Omental fat pad (tissue), 4 donors: ENCODE results near the gene SERINC4. TPM values are rescaled to one million over a fixed set of nuclear protein-coding genes. Genes with fewer than 3 reads are reported as not detected.
A peak's percentile ranks its signal among the peaks of the same experiment; 100 is the strongest.
"Not testable (repeated sequence)": the region's sequence is repeated elsewhere in the genome, so short reads cannot be mapped to it uniquely, and the experiment has no call there.

Source experiments
- ATAC-seq: fragments of 150-250 bp; one replicate; pipeline ENCODE4 v1.9.1; 2016; ENCODE audit warnings: mild to moderate bottlenecking, moderate library complexity; ENCODE audit not compliant: low FRiP score
- DNase-seq: peaks from one replicate; pipeline ENCODE4 v3.0.0-alpha.2; 2019; ENCODE audit warnings: low spot score
- total RNA-seq, 4 donors: library from RNA; depleted of rRNA; stranded (reverse); fragments of >200 nt; gene quantifications; one replicate each; pipeline ENCODE4 v1.1.0, GENCODE V29; 2016
- TF ChIP-seq, protein P1 (sequence below), 3 donors: fragments of 450-650 bp; IDR thresholded peaks; one replicate each; pipeline ENCODE4 v1.5.1; 2016 to 2017; ENCODE audit warnings: antibody characterized with exemption in 3 of 3, mild to moderate bottlenecking in 3 of 3, moderate library complexity in 2 of 3

Gene SERINC4
- total RNA-seq, 4 donors from 2014 or later: not detected

DNA sequence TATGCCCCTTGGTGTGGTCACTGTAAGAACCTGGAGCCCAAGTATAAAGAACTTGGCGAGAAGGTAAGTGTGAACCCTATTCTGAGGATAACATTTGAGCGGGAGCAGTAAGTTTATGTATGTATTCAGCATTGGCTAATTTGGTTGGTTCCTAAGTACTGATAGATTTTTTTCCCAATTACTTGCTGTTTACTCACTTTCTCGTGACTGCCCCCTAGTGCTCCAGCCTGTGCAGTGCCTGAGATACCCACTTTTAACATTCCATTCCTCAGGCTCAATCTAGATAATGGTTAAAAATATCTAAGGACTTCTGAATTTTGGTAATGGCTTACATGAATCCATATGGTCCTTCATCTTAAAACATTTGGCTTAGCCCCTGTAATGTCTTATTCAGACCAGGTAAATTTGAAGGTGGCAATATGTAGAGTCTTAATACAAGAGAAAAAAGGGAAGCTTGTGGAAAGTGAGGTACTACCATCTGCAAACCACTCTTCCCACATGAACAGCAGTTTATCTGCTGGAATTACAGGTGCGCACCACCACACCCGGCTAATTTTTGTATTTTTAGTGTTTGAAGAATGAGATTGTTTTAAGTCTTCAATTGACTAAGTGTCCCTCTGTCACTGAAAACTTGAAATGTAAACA is 30.3 kb downstream of the SERINC4 start:
- ATAC-seq (peak; percentile 58), DNase-seq (peak; percentile 53)
- TF ChIP-seq, protein P1, sequence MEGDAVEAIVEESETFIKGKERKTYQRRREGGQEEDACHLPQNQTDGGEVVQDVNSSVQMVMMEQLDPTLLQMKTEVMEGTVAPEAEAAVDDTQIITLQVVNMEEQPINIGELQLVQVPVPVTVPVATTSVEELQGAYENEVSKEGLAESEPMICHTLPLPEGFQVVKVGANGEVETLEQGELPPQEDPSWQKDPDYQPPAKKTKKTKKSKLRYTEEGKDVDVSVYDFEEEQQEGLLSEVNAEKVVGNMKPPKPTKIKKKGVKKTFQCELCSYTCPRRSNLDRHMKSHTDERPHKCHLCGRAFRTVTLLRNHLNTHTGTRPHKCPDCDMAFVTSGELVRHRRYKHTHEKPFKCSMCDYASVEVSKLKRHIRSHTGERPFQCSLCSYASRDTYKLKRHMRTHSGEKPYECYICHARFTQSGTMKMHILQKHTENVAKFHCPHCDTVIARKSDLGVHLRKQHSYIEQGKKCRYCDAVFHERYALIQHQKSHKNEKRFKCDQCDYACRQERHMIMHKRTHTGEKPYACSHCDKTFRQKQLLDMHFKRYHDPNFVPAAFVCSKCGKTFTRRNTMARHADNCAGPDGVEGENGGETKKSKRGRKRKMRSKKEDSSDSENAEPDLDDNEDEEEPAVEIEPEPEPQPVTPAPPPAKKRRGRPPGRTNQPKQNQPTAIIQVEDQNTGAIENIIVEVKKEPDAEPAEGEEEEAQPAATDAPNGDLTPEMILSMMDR (IDR thresholded peaks at IDR 0.05): no peak

DNA sequence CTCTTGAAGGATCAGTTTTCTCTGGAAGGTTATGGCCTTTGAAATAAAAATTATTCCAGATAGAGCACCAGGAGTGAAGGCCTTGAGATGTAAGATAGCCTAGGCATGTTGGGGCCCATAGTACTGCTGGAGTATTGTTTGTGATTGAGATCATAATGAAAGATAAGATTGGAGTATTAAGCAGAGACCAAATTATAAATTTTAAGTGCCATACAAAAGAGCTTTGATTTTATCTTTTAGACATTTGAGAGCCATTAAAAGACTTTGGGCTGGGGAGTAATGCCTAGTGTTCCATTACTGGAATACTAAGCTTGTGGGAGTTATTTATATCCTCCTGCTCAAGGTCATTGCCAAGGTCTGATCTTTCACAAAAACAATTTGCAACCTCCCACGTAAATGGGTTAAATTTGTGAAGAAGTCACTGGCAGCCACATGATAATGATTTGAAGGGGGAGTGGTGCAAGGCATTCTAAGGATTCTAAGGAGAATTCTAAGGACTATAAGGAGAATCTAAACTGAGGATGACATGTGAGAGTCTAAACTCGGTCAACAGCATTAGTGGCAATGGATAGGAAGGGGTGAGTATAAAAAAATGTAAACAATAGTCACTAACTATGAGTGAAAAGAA is 36.1 kb downstream of the SERINC4 start:
- DNase-seq: no peak
- no peak for ATAC-seq
- TF ChIP-seq, protein P1 (IDR thresholded peaks at IDR 0.05): no peak

DNA sequence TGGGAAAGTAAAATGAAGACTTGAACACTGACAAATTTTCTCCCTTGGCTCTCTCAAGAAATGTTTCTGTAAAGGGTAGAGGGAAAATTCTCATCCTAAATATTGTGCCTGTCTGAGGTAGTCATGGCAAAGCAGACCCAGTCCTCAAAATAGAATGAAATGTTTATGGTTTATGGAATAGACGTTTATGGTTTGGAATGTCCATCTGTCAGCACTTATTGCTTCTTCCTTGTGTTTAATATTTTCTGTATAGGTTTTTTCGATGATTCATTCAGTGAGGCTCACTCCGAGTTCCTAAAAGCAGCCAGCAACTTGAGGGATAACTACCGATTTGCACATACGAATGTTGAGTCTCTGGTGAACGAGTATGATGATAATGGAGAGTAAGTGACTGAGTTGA is 37.2 kb downstream of the SERINC4 start:
- TF ChIP-seq, protein P1 (IDR thresholded peaks at IDR 0.05): no peak
- no peak for ATAC-seq
- DNase-seq: no peak

DNA sequence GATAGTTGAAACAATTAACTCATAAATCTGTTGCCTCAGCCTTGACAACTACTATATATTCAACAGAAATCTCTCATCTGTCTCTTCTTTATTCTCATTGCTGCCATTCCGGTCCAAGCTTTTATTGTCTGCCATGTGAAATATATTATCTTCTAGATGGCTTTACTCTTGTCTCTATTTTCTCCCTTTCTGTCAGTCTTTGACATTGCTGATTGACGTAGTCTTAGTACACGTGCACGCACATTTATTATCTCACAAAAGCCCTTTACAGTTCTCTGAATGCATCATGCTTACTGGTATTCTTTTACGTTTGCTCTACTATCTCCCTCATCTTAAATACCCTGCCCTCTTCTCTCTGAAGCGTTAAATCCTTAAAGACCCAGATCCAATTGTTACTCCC is 48.1 kb downstream of the SERINC4 start:
- DNase-seq (no peak), ATAC-seq (no peak)
- TF ChIP-seq, protein P1 (IDR thresholded peaks at IDR 0.05): no peak

GRCh38 chr15:43749690-43750345 is 50.2 kb downstream of the SERINC4 start:
- ATAC-seq (no peak), DNase-seq (no peak)
- TF ChIP-seq, protein P1 (IDR thresholded peaks at IDR 0.05): no peak

DNA sequence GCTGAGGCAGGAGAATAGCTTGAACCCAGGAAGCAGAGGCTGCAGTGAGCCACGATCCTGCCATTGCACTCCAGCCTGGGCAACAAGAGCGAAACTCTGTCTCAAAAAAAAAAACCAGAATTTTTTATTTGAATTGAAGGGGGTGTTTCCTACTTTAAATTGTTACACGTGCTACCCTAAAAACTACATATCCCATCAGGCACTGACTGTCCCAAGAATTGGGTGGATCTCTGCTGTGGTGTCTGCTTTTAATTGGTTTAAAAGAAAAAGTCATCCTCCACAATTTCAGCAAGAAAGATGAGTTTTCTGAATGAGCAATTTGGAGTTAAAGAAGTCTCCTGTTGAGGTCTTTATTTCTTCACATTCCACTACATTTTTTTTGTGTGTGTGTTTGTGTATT is 51.6 kb downstream of the SERINC4 start:
- no peak for DNase-seq
- no peak for ATAC-seq
- TF ChIP-seq, protein P1 (IDR thresholded peaks at IDR 0.05): no peak

DNA sequence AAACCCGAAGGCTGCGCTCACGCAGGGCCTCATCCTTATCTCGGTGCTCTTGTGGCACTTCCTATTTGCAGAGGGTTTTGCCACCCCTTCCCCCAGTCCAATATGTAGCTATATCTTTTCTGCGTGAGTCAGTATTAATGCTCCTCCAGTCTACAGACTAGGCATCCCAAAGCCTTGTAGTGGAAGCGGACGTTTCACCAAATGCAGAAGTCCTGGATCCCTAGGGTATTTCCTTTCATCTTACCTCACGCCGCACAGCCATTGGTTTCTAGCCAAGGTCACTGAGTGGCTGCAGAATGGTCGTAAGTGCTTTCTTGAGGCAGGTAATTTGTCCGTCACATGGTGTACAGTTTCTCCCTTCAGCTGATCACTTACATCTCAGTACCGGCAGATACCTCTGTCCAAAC is 53.1 kb downstream of the SERINC4 start:
- peak; percentile 35 for ATAC-seq
- not testable (repeated sequence) for DNase-seq

- peak; percentile 60 for DNase-seq
- peak; percentile 98 for ATAC-seq
Observed at GRCh38 chr15:43746245-43746902, 53.6 kb downstream of the SERINC4 start, which contains the start of gene PDIA3. Gene PDIA3 (plus strand): TSS chr15:43746438. CDS start chr15:43746540, 102 bp downstream.
